ENCODE data around the gene CNNM4. TPM values are rescaled to one million over a fixed set of nuclear protein-coding genes. Genes with fewer than 3 reads are reported as not detected.

The CNNM4 gene
- polyA plus RNA-seq, 1 donor from 2014 or later: 7.5 TPM

DNA sequence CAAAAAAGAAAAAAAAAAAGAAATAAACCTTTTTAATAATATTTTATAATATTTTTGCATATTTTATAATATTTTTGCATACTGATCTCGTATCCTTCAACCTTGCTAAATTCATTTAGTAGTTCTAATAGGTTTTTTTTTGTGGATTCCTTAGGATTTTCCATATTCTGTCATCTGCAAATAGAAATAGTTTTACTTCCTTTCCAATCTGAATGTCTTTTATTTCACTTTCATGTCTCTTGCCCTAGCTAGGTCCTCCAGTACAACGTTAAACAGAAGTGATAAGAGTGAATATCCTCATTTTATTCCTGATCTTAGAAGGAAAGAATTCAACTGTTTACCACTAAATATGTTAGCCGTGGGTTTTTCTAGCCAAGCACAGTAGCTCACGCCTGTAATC lies 34.6 kb upstream of the CNNM4 start:
- Histone ChIP-seq H3K9ac (ENCODE audit: low read length) (no peak overlapping the region), H3K4me3 (ENCODE audit: low read length) (no peak overlapping the region), H4K20me1 (ENCODE audit: insufficient read depth) (no peaks in the 10 kb centered on the region), H3K9me3 (ENCODE audit: low read length) (no peaks in the 10 kb centered on the region), H2AFZ (ENCODE audit: low read depth, low read length) (no peak overlapping the region), H3K4me2 (ENCODE audit: low read length) (no peak overlapping the region), H3F3A (ENCODE audit: insufficient read depth, low read length, poor library complexity, severe bottlenecking) (no peaks in the 10 kb centered on the region), H3K79me2 (replicated peaks; ENCODE audit: insufficient read depth, low read length) (no peaks in the 10 kb centered on the region), H3K27me3 (ENCODE audit: insufficient read depth, low read depth, low read length) (no peaks in the 10 kb centered on the region), H3K27ac (ENCODE audit: low read length) (no peak overlapping the region), H3K9me2 (ENCODE audit: insufficient read depth, low read length) (no peaks in the 10 kb centered on the region), H3K36me3 (ENCODE audit: insufficient read depth, low read length) (no peaks in the 10 kb centered on the region)
- TF ChIP-seq, protein P1, sequence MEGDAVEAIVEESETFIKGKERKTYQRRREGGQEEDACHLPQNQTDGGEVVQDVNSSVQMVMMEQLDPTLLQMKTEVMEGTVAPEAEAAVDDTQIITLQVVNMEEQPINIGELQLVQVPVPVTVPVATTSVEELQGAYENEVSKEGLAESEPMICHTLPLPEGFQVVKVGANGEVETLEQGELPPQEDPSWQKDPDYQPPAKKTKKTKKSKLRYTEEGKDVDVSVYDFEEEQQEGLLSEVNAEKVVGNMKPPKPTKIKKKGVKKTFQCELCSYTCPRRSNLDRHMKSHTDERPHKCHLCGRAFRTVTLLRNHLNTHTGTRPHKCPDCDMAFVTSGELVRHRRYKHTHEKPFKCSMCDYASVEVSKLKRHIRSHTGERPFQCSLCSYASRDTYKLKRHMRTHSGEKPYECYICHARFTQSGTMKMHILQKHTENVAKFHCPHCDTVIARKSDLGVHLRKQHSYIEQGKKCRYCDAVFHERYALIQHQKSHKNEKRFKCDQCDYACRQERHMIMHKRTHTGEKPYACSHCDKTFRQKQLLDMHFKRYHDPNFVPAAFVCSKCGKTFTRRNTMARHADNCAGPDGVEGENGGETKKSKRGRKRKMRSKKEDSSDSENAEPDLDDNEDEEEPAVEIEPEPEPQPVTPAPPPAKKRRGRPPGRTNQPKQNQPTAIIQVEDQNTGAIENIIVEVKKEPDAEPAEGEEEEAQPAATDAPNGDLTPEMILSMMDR (IDR thresholded peaks at IDR 0.05; ENCODE audit: poor library complexity, severe bottlenecking): no peak
- no peak for TF ChIP-seq SMC3 (conservative IDR thresholded peaks at IDR 0.05; ENCODE audit: poor library complexity)
- TF ChIP-seq EZH2 (IDR thresholded peaks at IDR 0.05; ENCODE audit: borderline replicate concordance, insufficient read depth, low read length, poor library complexity, severe bottlenecking): no peak
- TF ChIP-seq POLR2AphosphoS5 (IDR thresholded peaks at IDR 0.05): no peak
- TF ChIP-seq RAD21 (conservative IDR thresholded peaks at IDR 0.05): no peak
- TF ChIP-seq, protein P2, sequence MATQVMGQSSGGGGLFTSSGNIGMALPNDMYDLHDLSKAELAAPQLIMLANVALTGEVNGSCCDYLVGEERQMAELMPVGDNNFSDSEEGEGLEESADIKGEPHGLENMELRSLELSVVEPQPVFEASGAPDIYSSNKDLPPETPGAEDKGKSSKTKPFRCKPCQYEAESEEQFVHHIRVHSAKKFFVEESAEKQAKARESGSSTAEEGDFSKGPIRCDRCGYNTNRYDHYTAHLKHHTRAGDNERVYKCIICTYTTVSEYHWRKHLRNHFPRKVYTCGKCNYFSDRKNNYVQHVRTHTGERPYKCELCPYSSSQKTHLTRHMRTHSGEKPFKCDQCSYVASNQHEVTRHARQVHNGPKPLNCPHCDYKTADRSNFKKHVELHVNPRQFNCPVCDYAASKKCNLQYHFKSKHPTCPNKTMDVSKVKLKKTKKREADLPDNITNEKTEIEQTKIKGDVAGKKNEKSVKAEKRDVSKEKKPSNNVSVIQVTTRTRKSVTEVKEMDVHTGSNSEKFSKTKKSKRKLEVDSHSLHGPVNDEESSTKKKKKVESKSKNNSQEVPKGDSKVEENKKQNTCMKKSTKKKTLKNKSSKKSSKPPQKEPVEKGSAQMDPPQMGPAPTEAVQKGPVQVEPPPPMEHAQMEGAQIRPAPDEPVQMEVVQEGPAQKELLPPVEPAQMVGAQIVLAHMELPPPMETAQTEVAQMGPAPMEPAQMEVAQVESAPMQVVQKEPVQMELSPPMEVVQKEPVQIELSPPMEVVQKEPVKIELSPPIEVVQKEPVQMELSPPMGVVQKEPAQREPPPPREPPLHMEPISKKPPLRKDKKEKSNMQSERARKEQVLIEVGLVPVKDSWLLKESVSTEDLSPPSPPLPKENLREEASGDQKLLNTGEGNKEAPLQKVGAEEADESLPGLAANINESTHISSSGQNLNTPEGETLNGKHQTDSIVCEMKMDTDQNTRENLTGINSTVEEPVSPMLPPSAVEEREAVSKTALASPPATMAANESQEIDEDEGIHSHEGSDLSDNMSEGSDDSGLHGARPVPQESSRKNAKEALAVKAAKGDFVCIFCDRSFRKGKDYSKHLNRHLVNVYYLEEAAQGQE (IDR thresholded peaks at IDR 0.05; ENCODE audit: borderline replicate concordance): no peak
- TF ChIP-seq MXI1 (conservative IDR thresholded peaks at IDR 0.05; ENCODE audit: poor library complexity, severe bottlenecking): no peak
- TF ChIP-seq EP300 (conservative IDR thresholded peaks at IDR 0.05; ENCODE audit: poor library complexity, severe bottlenecking): no peak
- no peak for TF ChIP-seq TAF1 (IDR thresholded peaks at IDR 0.05; ENCODE audit: low read depth)

DNA sequence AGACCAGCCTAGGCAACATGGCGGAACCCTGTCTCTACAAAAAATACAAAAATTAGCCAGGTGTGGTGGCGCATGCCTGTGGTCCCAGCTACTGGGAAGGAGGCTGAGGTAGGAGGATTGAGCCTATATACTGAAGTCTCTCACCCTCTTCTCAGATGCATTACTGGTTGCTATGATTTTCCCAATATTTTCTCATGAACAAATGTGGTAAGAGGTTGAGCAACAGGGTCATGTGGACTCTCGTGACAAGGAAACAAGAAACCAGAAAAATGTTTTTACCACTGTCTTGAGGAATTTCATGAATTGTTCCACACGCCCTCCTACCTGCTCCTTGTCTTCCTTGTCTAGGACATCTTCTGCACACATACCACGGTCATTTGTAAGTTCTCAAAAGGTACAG lies 33.3 kb upstream of the CNNM4 start:
- Histone ChIP-seq H3K27ac (ENCODE audit: low read length) (no peak overlapping the region), H3K4me2 (ENCODE audit: low read length) (no peak overlapping the region), H3K9me3 (ENCODE audit: low read length) (no peaks in the 10 kb centered on the region), H3F3A (ENCODE audit: insufficient read depth, low read length, poor library complexity, severe bottlenecking) (no peaks in the 10 kb centered on the region), H3K9ac (ENCODE audit: low read length) (no peak overlapping the region), H3K9me2 (ENCODE audit: insufficient read depth, low read length) (no peaks in the 10 kb centered on the region), H3K4me3 (ENCODE audit: low read length) (no peak overlapping the region), H2AFZ (ENCODE audit: low read depth, low read length) (no peak overlapping the region), H4K20me1 (ENCODE audit: insufficient read depth) (no peaks in the 10 kb centered on the region), H3K27me3 (ENCODE audit: insufficient read depth, low read depth, low read length) (no peaks in the 10 kb centered on the region), H3K36me3 (ENCODE audit: insufficient read depth, low read length) (no peaks in the 10 kb centered on the region), H3K79me2 (replicated peaks; ENCODE audit: insufficient read depth, low read length) (no peaks in the 10 kb centered on the region)
- TF ChIP-seq MXI1 (conservative IDR thresholded peaks at IDR 0.05; ENCODE audit: poor library complexity, severe bottlenecking): no peak
- TF ChIP-seq RAD21 (conservative IDR thresholded peaks at IDR 0.05): no peak
- TF ChIP-seq EP300 (conservative IDR thresholded peaks at IDR 0.05; ENCODE audit: poor library complexity, severe bottlenecking): no peak
- no peak for TF ChIP-seq TAF1 (IDR thresholded peaks at IDR 0.05; ENCODE audit: low read depth)
- TF ChIP-seq, protein P1 (IDR thresholded peaks at IDR 0.05; ENCODE audit: poor library complexity, severe bottlenecking): no peak
- TF ChIP-seq EZH2 (IDR thresholded peaks at IDR 0.05; ENCODE audit: borderline replicate concordance, insufficient read depth, low read length, poor library complexity, severe bottlenecking): no peak
- TF ChIP-seq, protein P2 (IDR thresholded peaks at IDR 0.05; ENCODE audit: borderline replicate concordance): no peak
- TF ChIP-seq SMC3 (conservative IDR thresholded peaks at IDR 0.05; ENCODE audit: poor library complexity): no peak
- no peak for TF ChIP-seq POLR2AphosphoS5 (IDR thresholded peaks at IDR 0.05)
